ENCODE measurements around the gene IMMP2L.
"Not testable (repeated sequence)": the region's sequence is repeated elsewhere in the genome, so short reads cannot be mapped to it uniquely, and the experiment has no call there.

The IMMP2L gene

GRCh38 chr7:110941385-110941784 lies 620.9 kb downstream of the IMMP2L start:
- TF ChIP-seq CTCF (IDR thresholded peaks at IDR 0.05): no peak
- H3K36me3 ChIP-seq: no peaks in the 10 kb centered on the region

GRCh38 chr7:110940756-110941155 lies 621.5 kb downstream of the IMMP2L start:
- Histone ChIP-seq H3K9me3 (no peaks in the 10 kb centered on the region), H3K27me3 (no peaks in the 10 kb centered on the region), H3K36me3 (no peaks in the 10 kb centered on the region), H3K4me3 (ENCODE audit: low read depth in 1 of 2, low read length in 1 of 2) (no peak overlapping the region), H3K4me1 (ENCODE audit: control insufficient read depth in 1 of 2, insufficient read depth in 1 of 2, low read depth in 1 of 2, low read length in 1 of 2) (no peaks in the 10 kb centered on the region), H3K27ac (no peak overlapping the region)
- TF ChIP-seq CTCF (IDR thresholded peaks at IDR 0.05): no peak

More at GRCh38 chr7:110941385-110941784, 620.9 kb downstream of the IMMP2L start:
- Histone ChIP-seq H3K4me1 (ENCODE audit: control insufficient read depth in 1 of 2, insufficient read depth in 1 of 2, low read depth in 1 of 2, low read length in 1 of 2) (no peaks in the 10 kb centered on the region), H3K27ac (no peak overlapping the region), H3K4me3 (ENCODE audit: low read depth in 1 of 2, low read length in 1 of 2) (no peak overlapping the region), H3K9me3 (no peaks in the 10 kb centered on the region), H3K27me3 (no peaks in the 10 kb centered on the region)

GRCh38 chr7:110938165-110938564 lies 624.1 kb downstream of the IMMP2L start:
- H3K36me3 ChIP-seq: no peaks in the 10 kb centered on the region
- H3K4me1 ChIP-seq (ENCODE audit: control insufficient read depth in 1 of 2, insufficient read depth in 1 of 2, low read depth in 1 of 2, low read length in 1 of 2): no peaks in the 10 kb centered on the region
- H3K27me3 ChIP-seq: no peaks in the 10 kb centered on the region
- no peak overlapping the region for H3K4me3 ChIP-seq (ENCODE audit: low read depth in 1 of 2, low read length in 1 of 2)
- TF ChIP-seq CTCF (IDR thresholded peaks at IDR 0.05): no peak
- H3K9me3 ChIP-seq: no peaks in the 10 kb centered on the region
- no peak overlapping the region for H3K27ac ChIP-seq

GRCh38 chr7:110936665-110937064 lies 625.6 kb downstream of the IMMP2L start:
- not testable (repeated sequence) for H3K36me3 ChIP-seq; H3K4me3 ChIP-seq (ENCODE audit: low read depth in 1 of 2, low read length in 1 of 2); H3K9me3 ChIP-seq; H3K27ac ChIP-seq; H3K4me1 ChIP-seq (ENCODE audit: control insufficient read depth in 1 of 2, insufficient read depth in 1 of 2, low read depth in 1 of 2, low read length in 1 of 2); H3K27me3 ChIP-seq

- TF ChIP-seq CTCF (IDR thresholded peaks at IDR 0.05): no peak
- Histone ChIP-seq H3K4me3 (ENCODE audit: low read depth in 1 of 2, low read length in 1 of 2) (no peak overlapping the region), H3K27ac (no peak overlapping the region), H3K27me3 (no peaks in the 10 kb centered on the region), H3K9me3 (no peaks in the 10 kb centered on the region), H3K36me3 (no peaks in the 10 kb centered on the region), H3K4me1 (ENCODE audit: control insufficient read depth in 1 of 2, insufficient read depth in 1 of 2, low read depth in 1 of 2, low read length in 1 of 2) (no peaks in the 10 kb centered on the region)
Measured at GRCh38 chr7:110929480-110930249, 632.6 kb downstream of the IMMP2L start.

GRCh38 chr7:110922906-110923305 lies 639.4 kb downstream of the IMMP2L start:
- TF ChIP-seq CTCF (IDR thresholded peaks at IDR 0.05): no peak
- Histone ChIP-seq H3K9me3 (no peaks in the 10 kb centered on the region), H3K27ac (no peak overlapping the region), H3K27me3 (no peaks in the 10 kb centered on the region), H3K36me3 (no peaks in the 10 kb centered on the region), H3K4me1 (ENCODE audit: control insufficient read depth in 1 of 2, insufficient read depth in 1 of 2, low read depth in 1 of 2, low read length in 1 of 2) (no peaks in the 10 kb centered on the region), H3K4me3 (ENCODE audit: low read depth in 1 of 2, low read length in 1 of 2) (no peak overlapping the region)
